PC-9 (cell line): Measurements from ENCODE around the gene TTLL3. TPM values are rescaled to one million over a fixed set of nuclear protein-coding genes. Genes with fewer than 3 reads are reported as not detected.
A peak's percentile ranks its signal among the peaks of the same experiment; 100 is the strongest.

Experiments
- BruUV-seq: library from RNA; stranded (reverse); fragments of 400-500 nt; replicated peaks from 2 replicates; lab custom pipeline; 2021; lab: Mats Ljungman, UMichigan
- CTCF ChIA-PET: fragments of 300-600 bp; sonication (Branson Sonifier 250); formaldehyde crosslinking; loops from one replicate; lab custom pipeline; 2022; ENCODE audit warnings: antibody characterized with exemption; lab: Charles Lee
- POLR2A ChIA-PET: fragments of 300-600 bp; sonication (Branson Sonifier 250); formaldehyde crosslinking; loops from one replicate; lab custom pipeline; 2022; ENCODE audit warnings: antibody characterized with exemption; ENCODE audit not compliant: unreplicated experiment; lab: Charles Lee
- DNase-seq, 2 experiments: peaks; one replicate each; pipeline versions ENCODE4 v3.0.0 to v3.0.0-alpha.2; 2015 to 2022; ENCODE audit warnings: mixed read lengths in 1 of 2
- H2AFZ ChIP-seq: fragments of 200-600 bp; sonication (generic); 2 replicates; pipeline ENCODE4 v1.8.1; 2017; ENCODE audit warnings: antibody characterized with exemption
- H3F3A ChIP-seq: fragments of 200-600 bp; sonication (generic); 2 replicates; pipeline ENCODE4 v1.8.1; 2017; ENCODE audit warnings: antibody characterized with exemption, mild to moderate bottlenecking, low read depth; ENCODE audit not compliant: insufficient read depth
- H3K27ac ChIP-seq: fragments of 200-600 bp; sonication (generic); 2 replicates; pipeline ENCODE4 v1.6.1; 2016; ENCODE audit warnings: mixed run types
- H3K27me3 ChIP-seq: fragments of 200-600 bp; sonication (generic); 2 replicates; pipeline ENCODE4 v1.6.1; 2016; ENCODE audit warnings: low read depth, mixed run types; ENCODE audit not compliant: insufficient read depth
- H3K36me3 ChIP-seq: fragments of 200-600 bp; sonication (generic); 2 replicates; pipeline ENCODE4 v1.6.1; 2016; ENCODE audit warnings: low read depth, mixed run types
- H3K4me1 ChIP-seq: fragments of 200-600 bp; sonication (generic); replicated peaks from 2 replicates; pipeline ENCODE4 v1.6.1; 2016; ENCODE audit warnings: mixed run types; ENCODE audit not compliant: insufficient read depth
- H3K4me2 ChIP-seq: fragments of 200-600 bp; sonication (generic); 2 replicates; pipeline ENCODE4 v1.6.1; 2017; ENCODE audit warnings: mixed run types
- H3K4me3 ChIP-seq: fragments of 200-600 bp; sonication (generic); 2 replicates; pipeline ENCODE4 v1.6.1; 2016; ENCODE audit warnings: mixed run types
- H3K79me2 ChIP-seq: fragments of 200-600 bp; sonication (generic); 2 replicates; pipeline ENCODE4 v1.6.1; 2017; ENCODE audit warnings: low read depth, mixed run types
- H3K9me2 ChIP-seq: fragments of 200-600 bp; sonication (generic); 2 replicates; pipeline ENCODE4 v1.8.1; 2017; ENCODE audit warnings: mild to moderate bottlenecking; ENCODE audit not compliant: insufficient read depth
- H3K9me3 ChIP-seq: fragments of 200-600 bp; sonication (generic); 2 replicates; pipeline ENCODE4 v1.8.1; 2016; ENCODE audit warnings: low read depth; ENCODE audit not compliant: insufficient read depth
- H4K20me1 ChIP-seq: fragments of 200-600 bp; sonication (generic); 2 replicates; pipeline ENCODE4 v1.8.1; 2017; ENCODE audit not compliant: insufficient read depth
- CTCF ChIP-seq: fragments of 200-600 bp; sonication (generic); conservative IDR thresholded peaks from 2 replicates; pipeline ENCODE4 v1.6.1; 2017; ENCODE audit warnings: mixed run types, antibody characterized with exemption, mild to moderate bottlenecking, moderate library complexity
- EZH2 ChIP-seq: fragments of 200-600 bp; sonication (generic); IDR thresholded peaks from 2 replicates; pipeline ENCODE4 v1.8.0; 2017; ENCODE audit warnings: antibody characterized with exemption, low read depth
- intact Hi-C: fragments of 100-400 bp; cut with micrococcal nuclease; formaldehyde crosslinking; loops from one replicate; pipeline ENCODE4 v1.10.0; 2022; ENCODE audit not compliant: unreplicated experiment
- total RNA-seq: library from RNA; stranded (reverse); gene quantifications from 2 replicates; pipeline ENCODE4 v1.2.3, GENCODE V29; 2021

Gene TTLL3
- total RNA-seq, 1 experiment from 2014 or later, result 21.7 TPM

- Histone ChIP-seq H3K36me3 (peaks cover 28% of the 10 kb centered on the region; the same call in 1 of the 2 replicates), H3K9me2 (no peaks in the 10 kb centered on the region), H3K27me3 (no peaks in the 10 kb centered on the region), H3K4me1 (peaks cover 16% of the 10 kb centered on the region), H3F3A (peaks cover 20% of the 10 kb centered on the region; the same call in 1 of the 2 replicates), H3K4me3 (peak within 1 kb of the TSS; percentile 84), H3K27ac (peak within 1 kb of the TSS; percentile 89), H4K20me1 (peaks cover 32% of the 10 kb centered on the region), H3K79me2 (peaks cover 52% of the 10 kb centered on the region), H3K9me3 (no peaks in the 10 kb centered on the region), H3K4me2 (peak within 1 kb of the TSS; percentile 88), H2AFZ (peak within 1 kb of the TSS; percentile 87)
- BruUV-seq, result no TSS peak
- intact Hi-C loops, result loop anchor here (2.0 to 5.0 kb wide), 3 partner anchors 42 to 140 kb away; partner anchors contain the start of genes BRPF1 and CRELD1
- CTCF ChIA-PET, result interaction anchor here (0.6 kb wide), 1 partner anchor 447 kb away, joined by 3 read pairs; no protein-coding TSS in a partner anchor
- POLR2A ChIA-PET, result interaction anchor here (0.5 to 1.0 kb wide), 8 partner anchors 17 to 391 kb away, joined by 3 to 13 read pairs (median 4); partner anchors contain the start of genes CAMK1 and RPUSD3
- peak; percentile 79 to 86 for DNase-seq
- no peak for TF ChIP-seq CTCF
- no peak for TF ChIP-seq EZH2
Observed at GRCh38 chr3:9792405-9793160, 17.5 kb upstream of the TTLL3 start, which contains the start of the genes ARPC4 and TADA3. ARPC4 (plus strand) TSS chr3:9793082; CDS start chr3:9793122, 40 bp downstream. TADA3 (minus strand) TSS chr3:9792473; CDS start chr3:9791466, 1,007 bp downstream.

GRCh38 chr3:9793161-9793781, 16.8 kb upstream of the TTLL3 start:
- ChIA-PET CTCF (interaction anchor here (0.6 kb wide), 1 partner anchor 447 kb away, joined by 3 read pairs; no protein-coding TSS in a partner anchor), POLR2A (interaction anchor here (0.5 to 1.0 kb wide), 9 partner anchors 16 to 430 kb away, joined by 3 to 13 read pairs (median 4); partner anchors contain the start of genes CAMK1, RPUSD3 and THUMPD3)
- Histone ChIP-seq H3K4me3 (peak overlapping the region; percentile 84), H3K27ac (peak overlapping the region; percentile 89), H4K20me1 (peaks cover 35% of the 10 kb centered on the region), H3K4me1 (peaks cover 16% of the 10 kb centered on the region), H3K9me3 (no peaks in the 10 kb centered on the region), H2AFZ (peak overlapping the region; percentile 87), H3K36me3 (peaks cover 34% of the 10 kb centered on the region), H3K27me3 (no peaks in the 10 kb centered on the region), H3K4me2 (peak overlapping the region; percentile 88), H3K9me2 (no peaks in the 10 kb centered on the region), H3K79me2 (peaks cover 52% of the 10 kb centered on the region), H3F3A (peaks cover 27% of the 10 kb centered on the region; the same call in 1 of the 2 replicates)
- BruUV-seq, result no TSS peak
- intact Hi-C loops, result loop anchor here (2.0 to 5.0 kb wide), 3 partner anchors 42 to 140 kb away; partner anchors contain the start of genes BRPF1 and CRELD1
- no peak for TF ChIP-seq EZH2
- TF ChIP-seq CTCF, result no peak
- DNase-seq, result peak; percentile 16 to 44

- Histone ChIP-seq H3K79me2 (peaks cover 52% of the 10 kb centered on the region), H3K9me3 (no peaks in the 10 kb centered on the region), H3K4me2 (peak overlapping the region; percentile 88; the same call in 1 of the 2 replicates), H3K4me1 (peaks cover 16% of the 10 kb centered on the region), H3K27me3 (no peaks in the 10 kb centered on the region), H4K20me1 (peaks cover 39% of the 10 kb centered on the region), H3K9me2 (no peaks in the 10 kb centered on the region), H3F3A (peaks cover 35% of the 10 kb centered on the region), H2AFZ (no peak overlapping the region), H3K27ac (no peak overlapping the region), H3K36me3 (peaks cover 42% of the 10 kb centered on the region), H3K4me3 (no peak overlapping the region; the same call in 1 of the 2 replicates)
- intact Hi-C loops, result loop anchor here (5.0 kb wide), 1 partner anchor 62 kb away; the partner anchor contains the start of gene BRPF1
- TSS peak; percentile 53 for BruUV-seq
- DNase-seq, result no peak
- ChIA-PET CTCF (no interaction called here), POLR2A (interaction anchor here (0.6 kb wide), 1 partner anchor 76 kb away, joined by 9 read pairs; no protein-coding TSS in a partner anchor)
- no peak for TF ChIP-seq CTCF
Observed at GRCh38 chr3:9794400-9794799, 15.7 kb upstream of the TTLL3 start.
